DND-41 (cell line): Measurements from ENCODE around the gene NCOA4.

Experiments used
- EZH2 ChIP-seq: IDR thresholded peaks from 3 replicates; pipeline ENCODE4 v1.6.1; 2012; ENCODE audit warnings: borderline replicate concordance, low read depth, mild to moderate bottlenecking, moderate library complexity, low read length, inconsistent platforms; ENCODE audit not compliant: severe bottlenecking
- TF ChIP-seq, protein P1 (sequence below): IDR thresholded peaks from 2 replicates; pipeline ENCODE4 v1.5.1; 2012; ENCODE audit warnings: borderline replicate concordance, low read length, moderate library complexity, mild to moderate bottlenecking; ENCODE audit not compliant: poor library complexity, severe bottlenecking; ENCODE audit errors: extremely low read depth

DNA sequence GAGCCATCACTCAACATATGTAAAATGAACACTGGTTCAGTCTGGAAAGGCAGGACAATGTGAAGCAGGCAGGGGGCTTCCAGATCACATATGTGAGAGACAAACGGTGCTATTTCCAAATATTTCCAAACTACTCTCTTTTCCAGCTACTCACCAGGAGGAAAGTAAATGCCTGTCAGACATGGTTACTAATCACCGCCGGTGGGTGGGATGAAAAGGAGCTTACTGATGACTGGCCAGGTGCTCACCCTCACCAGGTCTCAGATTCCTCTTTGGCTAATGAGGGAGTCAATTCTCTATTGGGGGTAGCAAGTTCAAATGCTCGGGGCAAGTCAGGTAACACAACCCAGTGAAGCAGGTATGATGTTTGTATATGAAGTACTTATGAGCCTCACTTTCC lies 25.3 kb upstream of the NCOA4 start:
- TF ChIP-seq, protein P1, sequence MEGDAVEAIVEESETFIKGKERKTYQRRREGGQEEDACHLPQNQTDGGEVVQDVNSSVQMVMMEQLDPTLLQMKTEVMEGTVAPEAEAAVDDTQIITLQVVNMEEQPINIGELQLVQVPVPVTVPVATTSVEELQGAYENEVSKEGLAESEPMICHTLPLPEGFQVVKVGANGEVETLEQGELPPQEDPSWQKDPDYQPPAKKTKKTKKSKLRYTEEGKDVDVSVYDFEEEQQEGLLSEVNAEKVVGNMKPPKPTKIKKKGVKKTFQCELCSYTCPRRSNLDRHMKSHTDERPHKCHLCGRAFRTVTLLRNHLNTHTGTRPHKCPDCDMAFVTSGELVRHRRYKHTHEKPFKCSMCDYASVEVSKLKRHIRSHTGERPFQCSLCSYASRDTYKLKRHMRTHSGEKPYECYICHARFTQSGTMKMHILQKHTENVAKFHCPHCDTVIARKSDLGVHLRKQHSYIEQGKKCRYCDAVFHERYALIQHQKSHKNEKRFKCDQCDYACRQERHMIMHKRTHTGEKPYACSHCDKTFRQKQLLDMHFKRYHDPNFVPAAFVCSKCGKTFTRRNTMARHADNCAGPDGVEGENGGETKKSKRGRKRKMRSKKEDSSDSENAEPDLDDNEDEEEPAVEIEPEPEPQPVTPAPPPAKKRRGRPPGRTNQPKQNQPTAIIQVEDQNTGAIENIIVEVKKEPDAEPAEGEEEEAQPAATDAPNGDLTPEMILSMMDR: no peak
- no peak for TF ChIP-seq EZH2
